ENCODE data around the gene ZNF3. TPM values are rescaled to one million over a fixed set of nuclear protein-coding genes. Genes with fewer than 3 reads are reported as not detected.

Gene ZNF3
- total RNA-seq, 3 donors from 2014 or later = 18.8 to 21.8 (median 21.6) TPM

DNA sequence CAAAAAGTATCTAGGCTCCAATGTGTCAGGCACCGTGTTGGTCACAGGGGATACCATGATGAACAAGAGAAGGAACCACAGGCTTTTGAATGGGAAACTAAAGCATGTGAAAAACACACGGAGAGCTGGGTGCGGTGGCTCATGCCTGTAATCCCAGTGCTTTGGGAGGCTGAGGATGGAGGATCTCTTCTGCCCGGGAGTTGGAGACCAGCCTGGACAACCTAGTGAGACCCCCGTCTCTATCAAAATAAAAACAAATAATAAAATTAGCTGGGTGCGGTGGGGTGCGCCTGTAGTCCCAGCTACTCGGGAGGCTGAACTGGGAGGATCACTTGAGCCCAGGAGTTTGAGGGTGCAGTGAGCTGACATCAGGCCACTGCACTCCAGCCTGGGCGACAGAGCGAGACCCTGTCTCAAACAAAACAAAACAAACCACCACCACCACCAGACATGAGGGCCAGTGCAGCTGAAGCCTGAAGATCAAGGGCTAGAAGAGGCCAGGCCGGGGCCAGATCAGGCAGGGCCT lies 6.6 kb upstream of the ZNF3 start:
- Mint-ChIP-seq H3K4me3 (peak overlapping the region; percentile 85), H3K27me3 (ENCODE audit: low read depth) (no peaks in the 10 kb centered on the region), H3K9me3 (no peaks in the 10 kb centered on the region), H3K4me1 (ENCODE audit: low read depth) (peaks cover 20% of the 10 kb centered on the region), H3K36me3 (ENCODE audit: insufficient read depth) (peaks cover 16% of the 10 kb centered on the region)
- peak in 1 of 2 donors; percentile 1 for ATAC-seq
- DNase-seq = no peak

- no peaks in the 10 kb centered on the region for H3K27me3 Mint-ChIP-seq (ENCODE audit: low read depth)
- DNase-seq (no peak), ATAC-seq (no peak)
- peaks cover 27% of the 10 kb centered on the region for H3K4me1 Mint-ChIP-seq (ENCODE audit: low read depth)
- H3K4me3 Mint-ChIP-seq = peak overlapping the region; percentile 15
- no peaks in the 10 kb centered on the region for H3K9me3 Mint-ChIP-seq
- H3K36me3 Mint-ChIP-seq (ENCODE audit: insufficient read depth) = peaks cover 11% of the 10 kb centered on the region
Measured at GRCh38 chr7:100087055-100087750, 5.7 kb upstream of the ZNF3 start.

- Mint-ChIP-seq H3K4me1 (ENCODE audit: low read depth) (peaks cover 31% of the 10 kb centered on the region), H3K4me3 (no peak overlapping the region), H3K27me3 (ENCODE audit: low read depth) (no peaks in the 10 kb centered on the region), H3K9me3 (no peaks in the 10 kb centered on the region), H3K36me3 (ENCODE audit: insufficient read depth) (peaks cover 5% of the 10 kb centered on the region)
- no peak for ATAC-seq
- no peak for DNase-seq
Measured at GRCh38 chr7:100085515-100085914, 4.0 kb upstream of the ZNF3 start.

DNA sequence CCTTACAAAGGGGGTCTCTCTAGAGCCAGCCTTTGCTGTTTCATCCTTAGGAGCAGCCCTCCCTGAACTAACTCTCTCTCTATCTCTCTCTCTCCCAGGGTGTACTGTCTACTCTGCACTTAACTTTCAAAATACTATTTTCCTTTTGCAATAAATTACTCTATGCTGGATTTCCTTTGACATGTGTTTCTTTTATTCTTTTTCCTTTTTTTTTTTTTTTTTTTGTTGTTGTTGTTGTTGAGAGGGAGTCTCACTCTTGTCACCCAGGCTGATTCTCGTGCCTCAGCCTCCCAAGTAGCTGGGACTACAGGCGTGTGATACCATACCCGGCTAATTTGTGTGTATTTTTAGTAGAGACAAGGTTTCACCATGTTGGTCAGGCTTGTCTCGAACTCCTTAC lies 1.5 kb upstream of the ZNF3 start:
- Mint-ChIP-seq H3K36me3 (ENCODE audit: insufficient read depth) (peaks cover 11% of the 10 kb centered on the region), H3K4me1 (ENCODE audit: low read depth) (peaks cover 29% of the 10 kb centered on the region), H3K9me3 (no peaks in the 10 kb centered on the region), H3K4me3 (peak overlapping the region; percentile 92), H3K27me3 (ENCODE audit: low read depth) (no peaks in the 10 kb centered on the region)
- no peak for DNase-seq
- ATAC-seq = no peak

GRCh38 chr7:100080907-100081534 lies 502 bp downstream of the ZNF3 start:
- H3K4me1 Mint-ChIP-seq (ENCODE audit: low read depth) = peaks cover 26% of the 10 kb centered on the region
- peak overlapping the region; percentile 92 for H3K4me3 Mint-ChIP-seq
- no peaks in the 10 kb centered on the region for H3K27me3 Mint-ChIP-seq (ENCODE audit: low read depth)
- DNase-seq = no peak
- no peaks in the 10 kb centered on the region for H3K9me3 Mint-ChIP-seq
- ATAC-seq = peak; percentile 1 to 36
- peaks cover 21% of the 10 kb centered on the region for H3K36me3 Mint-ChIP-seq (ENCODE audit: insufficient read depth)

- H3K36me3 Mint-ChIP-seq (ENCODE audit: insufficient read depth) = peaks cover 38% of the 10 kb centered on the region
- ATAC-seq (no peak), DNase-seq (no peak)
- peak overlapping the region; percentile 24 for H3K4me3 Mint-ChIP-seq
- H3K9me3 Mint-ChIP-seq = no peaks in the 10 kb centered on the region
- H3K27me3 Mint-ChIP-seq (ENCODE audit: low read depth) = no peaks in the 10 kb centered on the region
- peaks cover 26% of the 10 kb centered on the region for H3K4me1 Mint-ChIP-seq (ENCODE audit: low read depth)
Measured at GRCh38 chr7:100079024-100079560, 2.4 kb downstream of the ZNF3 start.

DNA sequence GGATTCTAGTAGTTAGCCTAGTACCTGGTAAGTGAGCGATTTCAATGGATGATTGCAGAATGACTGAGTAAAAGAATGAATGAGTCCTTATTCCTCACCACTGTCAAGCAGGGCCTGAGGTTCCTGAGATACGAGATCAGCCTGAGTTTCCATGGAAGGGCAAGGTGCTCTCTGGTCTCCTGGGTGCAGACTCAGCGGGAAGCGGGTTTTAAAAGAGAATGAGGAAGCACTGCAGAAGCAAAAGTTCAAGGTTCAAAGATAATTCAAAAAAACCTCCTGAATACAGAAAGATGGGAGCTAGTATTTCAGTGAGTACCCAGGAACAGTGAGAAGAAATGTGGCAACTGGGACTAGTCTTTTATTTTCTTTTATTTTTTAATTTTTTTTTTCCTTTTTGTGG lies 4.3 kb downstream of the ZNF3 start:
- H3K9me3 Mint-ChIP-seq = peaks cover 4% of the 10 kb centered on the region
- H3K4me3 Mint-ChIP-seq = no peak overlapping the region
- peaks cover 19% of the 10 kb centered on the region for H3K4me1 Mint-ChIP-seq (ENCODE audit: low read depth)
- peaks cover 51% of the 10 kb centered on the region for H3K36me3 Mint-ChIP-seq (ENCODE audit: insufficient read depth)
- no peaks in the 10 kb centered on the region for H3K27me3 Mint-ChIP-seq (ENCODE audit: low read depth)
- DNase-seq (no peak), ATAC-seq (no peak)

DNA sequence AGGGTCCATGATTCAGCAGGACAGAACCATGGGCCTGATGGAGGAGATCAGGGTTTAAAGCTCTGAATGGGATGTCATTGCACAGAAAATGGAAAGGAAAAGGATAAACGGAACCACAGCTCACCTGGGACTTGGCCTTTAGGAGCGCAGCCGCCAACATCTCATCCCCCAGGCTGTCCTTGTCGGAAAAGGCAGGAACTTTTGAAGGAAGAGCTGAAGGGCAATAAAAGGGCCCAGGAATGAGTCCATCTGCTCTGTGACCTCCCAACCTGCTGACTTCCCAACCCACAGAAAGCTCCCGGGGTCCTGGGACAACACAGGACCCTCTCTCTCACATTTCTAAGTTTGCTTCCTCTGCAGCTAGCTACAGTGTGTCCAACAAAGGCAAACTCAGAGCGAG lies 6.1 kb downstream of the ZNF3 start:
- peaks cover 67% of the 10 kb centered on the region for H3K36me3 Mint-ChIP-seq (ENCODE audit: insufficient read depth)

GRCh38 chr7:100074841-100075240 lies 6.7 kb downstream of the ZNF3 start:
- peaks cover 8% of the 10 kb centered on the region for H3K4me1 Mint-ChIP-seq (ENCODE audit: low read depth)
- ATAC-seq = no peak
- peaks cover 14% of the 10 kb centered on the region for H3K9me3 Mint-ChIP-seq

More for the DNA sequence above, 6.1 kb downstream of the ZNF3 start:
- Mint-ChIP-seq H3K4me3 (no peak overlapping the region), H3K27me3 (ENCODE audit: low read depth) (no peaks in the 10 kb centered on the region), H3K9me3 (peaks cover 14% of the 10 kb centered on the region), H3K4me1 (ENCODE audit: low read depth) (peaks cover 12% of the 10 kb centered on the region)
- ATAC-seq (no peak), DNase-seq (no peak)

GRCh38 chr7:100072462-100072861 lies 9.1 kb downstream of the ZNF3 start:
- ATAC-seq (no peak), DNase-seq (no peak)
- Mint-ChIP-seq H3K4me3 (no peak overlapping the region), H3K36me3 (ENCODE audit: insufficient read depth) (peaks cover 71% of the 10 kb centered on the region), H3K4me1 (ENCODE audit: low read depth) (no peaks in the 10 kb centered on the region), H3K9me3 (peaks cover 14% of the 10 kb centered on the region), H3K27me3 (ENCODE audit: low read depth) (no peaks in the 10 kb centered on the region)

More at GRCh38 chr7:100074841-100075240, 6.7 kb downstream of the ZNF3 start:
- Mint-ChIP-seq H3K36me3 (ENCODE audit: insufficient read depth) (peaks cover 72% of the 10 kb centered on the region), H3K4me3 (no peak overlapping the region), H3K27me3 (ENCODE audit: low read depth) (no peaks in the 10 kb centered on the region)
- no peak for DNase-seq

DNA sequence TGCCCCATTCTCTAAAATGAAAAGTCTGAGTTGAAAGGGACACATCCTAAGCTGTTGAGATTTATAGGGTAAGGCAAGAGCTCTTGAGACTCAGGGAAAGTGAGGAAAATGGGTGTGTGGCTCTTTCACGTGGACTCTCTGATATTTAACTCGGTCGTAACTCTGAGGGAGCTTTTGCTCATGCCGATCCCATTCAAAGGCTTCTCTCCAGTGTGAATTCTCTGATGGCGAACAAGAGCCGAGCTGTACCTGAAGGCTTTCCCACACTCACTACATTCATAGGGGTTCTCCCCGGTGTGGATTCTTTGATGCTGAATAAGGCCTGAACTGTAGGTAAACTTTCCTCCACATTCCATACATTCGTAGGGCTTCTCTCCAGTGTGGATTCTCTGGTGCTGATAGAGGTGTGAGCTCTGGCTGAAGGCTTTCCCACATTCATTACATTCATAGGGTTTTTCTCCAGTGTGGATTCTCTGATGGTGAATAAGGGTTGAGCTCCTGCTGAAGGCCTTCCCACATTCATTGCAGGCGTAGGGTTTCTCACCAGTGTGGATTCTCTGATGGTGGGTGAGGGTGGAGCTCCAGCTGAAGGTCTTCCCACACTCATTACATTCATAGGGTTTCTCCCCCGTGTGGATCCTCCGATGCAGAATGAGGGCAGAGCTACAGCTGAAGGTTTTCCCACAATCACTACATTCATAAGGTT lies 10.4 kb downstream of the ZNF3 start:
- Mint-ChIP-seq H3K9me3 (peaks cover 14% of the 10 kb centered on the region), H3K36me3 (ENCODE audit: insufficient read depth) (peaks cover 62% of the 10 kb centered on the region), H3K4me3 (no peak overlapping the region), H3K27me3 (ENCODE audit: low read depth) (no peaks in the 10 kb centered on the region), H3K4me1 (ENCODE audit: low read depth) (no peaks in the 10 kb centered on the region)
- DNase-seq (no peak), ATAC-seq (no peak)

GRCh38 chr7:100069991-100070390 lies 11.5 kb downstream of the ZNF3 start:
- no peak for DNase-seq
- ATAC-seq = no peak
- Mint-ChIP-seq H3K4me1 (ENCODE audit: low read depth) (no peaks in the 10 kb centered on the region), H3K9me3 (peaks cover 14% of the 10 kb centered on the region), H3K4me3 (no peak overlapping the region), H3K36me3 (ENCODE audit: insufficient read depth) (peaks cover 51% of the 10 kb centered on the region), H3K27me3 (ENCODE audit: low read depth) (no peaks in the 10 kb centered on the region)

DNA sequence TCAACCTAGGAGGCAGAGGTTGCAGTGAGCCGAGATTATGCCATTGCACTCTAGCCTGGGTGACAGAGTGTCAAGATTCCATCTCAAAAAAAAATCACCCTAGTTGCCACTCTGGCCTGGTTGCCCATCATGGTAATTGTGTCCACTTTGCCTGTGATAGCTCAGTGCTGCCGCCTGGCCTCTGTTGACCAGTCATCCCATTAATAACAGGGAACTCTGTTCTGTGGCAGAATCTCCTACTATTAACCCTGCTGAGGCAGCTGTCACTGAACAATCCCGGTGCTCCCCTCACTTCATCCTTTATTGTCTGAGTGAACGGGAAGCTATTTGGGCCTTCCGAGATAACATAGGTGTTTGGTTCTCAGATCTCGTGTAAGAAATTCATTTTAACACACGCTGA lies 14.6 kb downstream of the ZNF3 start:
- H3K9me3 Mint-ChIP-seq = peaks cover 8% of the 10 kb centered on the region
- H3K36me3 Mint-ChIP-seq (ENCODE audit: insufficient read depth) = peaks cover 43% of the 10 kb centered on the region
- no peak overlapping the region for H3K4me3 Mint-ChIP-seq

DNA sequence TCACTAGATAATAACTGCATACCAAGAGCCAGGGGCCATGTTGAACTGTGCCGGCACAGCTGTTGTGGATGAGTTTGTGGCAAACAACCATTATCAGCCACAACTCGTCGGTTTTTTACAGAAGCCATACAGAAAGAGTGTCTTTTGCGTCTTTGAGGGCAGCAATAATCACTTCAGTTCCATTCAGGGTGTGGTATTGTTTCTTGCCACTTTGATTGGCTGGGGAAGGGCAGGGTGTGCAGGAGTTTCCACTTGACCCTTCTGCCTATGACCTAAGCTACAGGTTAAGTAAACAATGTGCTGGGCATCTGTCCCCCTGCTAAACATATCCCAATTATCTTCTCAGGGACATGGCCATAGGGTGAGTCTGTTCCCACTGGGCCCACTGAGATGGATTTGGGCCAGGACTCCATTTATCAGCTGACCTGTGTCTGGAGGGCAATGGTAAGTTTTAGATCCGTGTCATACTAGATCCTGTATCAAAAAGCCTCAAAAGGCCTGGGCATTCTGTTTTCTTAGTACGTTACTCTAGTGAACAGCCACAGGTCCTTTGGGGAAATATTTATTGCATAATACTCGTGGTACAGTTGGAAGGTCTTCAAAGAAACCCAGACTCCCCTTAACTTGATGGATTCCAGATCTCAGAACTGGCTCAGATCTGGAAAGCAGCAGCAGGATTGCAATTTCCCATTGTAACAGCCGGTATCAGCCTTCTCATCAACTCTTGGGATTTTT lies 15.9 kb downstream of the ZNF3 start:
- Mint-ChIP-seq H3K27me3 (ENCODE audit: low read depth) (no peaks in the 10 kb centered on the region), H3K4me1 (ENCODE audit: low read depth) (no peaks in the 10 kb centered on the region), H3K4me3 (no peak overlapping the region), H3K9me3 (no peaks in the 10 kb centered on the region), H3K36me3 (ENCODE audit: insufficient read depth) (peaks cover 34% of the 10 kb centered on the region)
- DNase-seq = no peak
- ATAC-seq = no peak

More for the DNA sequence above, 14.6 kb downstream of the ZNF3 start:
- Mint-ChIP-seq H3K4me1 (ENCODE audit: low read depth) (no peaks in the 10 kb centered on the region), H3K27me3 (ENCODE audit: low read depth) (no peaks in the 10 kb centered on the region)
- DNase-seq (no peak), ATAC-seq (no peak)
